Limb (tissue), 2 donors: ENCODE measurements around the gene CEP126.

Source experiments
- DNase-seq, 2 donors: peaks; one replicate each; pipeline ENCODE4 v3.0.0-alpha.2; 2016; ENCODE audit errors: extremely low spot score in 2 of 2

CEP126 gene

GRCh38 chr11:101914738-101915426, at the start of gene CEP126:
CEP126 (plus strand) TSS chr11:101915010; CDS start chr11:101915285, 275 bp downstream.
- DNase-seq, result peak; percentile 94 to 97

DNA sequence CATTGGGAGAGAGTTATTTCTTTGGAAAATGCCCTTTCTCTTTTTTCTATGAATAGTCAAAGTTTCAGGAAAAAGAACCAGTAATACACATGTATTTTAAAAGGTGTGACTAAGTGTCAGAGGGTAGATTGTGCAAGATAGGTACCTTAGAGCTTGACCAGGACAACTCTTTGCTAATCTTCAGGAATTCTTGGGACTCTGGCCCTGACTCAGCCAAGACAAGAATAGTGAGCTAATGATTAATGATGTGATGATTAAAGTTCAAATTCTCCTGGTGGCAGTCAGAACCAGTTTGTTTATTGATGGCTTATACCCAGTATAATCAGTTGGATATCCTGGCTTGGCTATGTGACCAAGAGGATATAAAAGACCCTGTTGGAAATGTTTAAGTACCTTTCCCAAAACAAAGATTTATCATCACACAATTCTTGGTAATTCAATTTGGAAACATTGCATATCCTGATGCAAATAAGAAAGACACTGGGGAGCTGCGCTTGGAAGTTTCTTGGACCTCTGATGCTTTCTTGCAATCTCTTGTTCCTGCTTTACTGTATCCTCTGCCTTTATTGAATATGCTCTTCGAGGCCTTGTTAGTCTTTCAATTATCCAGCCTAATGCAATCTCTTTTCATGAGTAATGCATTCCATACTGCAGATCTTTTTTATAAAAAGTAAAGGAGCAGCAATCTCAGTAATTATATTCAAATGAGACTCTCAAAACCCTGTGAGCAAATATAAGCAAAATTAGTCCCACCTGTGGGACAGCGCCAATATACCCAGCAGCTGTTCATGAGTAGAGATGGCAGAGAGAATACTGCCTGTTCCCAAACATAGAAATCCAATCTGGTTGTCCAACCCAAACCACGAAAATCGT, 48.0 kb upstream of the CEP126 start:
- DNase-seq, result no peak

- DNase-seq, result no peak
These were observed 46.9 kb upstream of the CEP126 start for GRCh38 chr11:101867951-101868350.

DNA sequence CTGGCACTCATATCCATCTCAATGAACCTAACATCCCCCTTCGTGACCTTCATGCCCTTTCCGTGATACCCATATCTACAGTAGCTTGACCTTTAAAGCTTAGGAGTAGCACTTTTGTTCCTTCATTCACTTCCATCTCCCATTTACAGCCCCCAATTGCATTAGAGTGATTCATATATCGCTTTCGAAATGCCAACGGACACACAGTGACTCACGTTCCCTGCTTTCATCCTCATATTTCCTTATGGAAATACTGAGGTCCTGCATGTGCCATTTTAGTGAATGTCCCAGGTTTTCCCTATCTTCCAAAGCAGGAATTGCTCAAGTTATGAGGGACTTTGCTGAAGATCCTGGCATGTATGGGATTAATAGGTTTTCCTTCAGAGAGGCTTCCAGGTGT, 44.3 kb upstream of the CEP126 start:
- DNase-seq, result no peak

GRCh38 chr11:101872171-101872882, 42.5 kb upstream of the CEP126 start:
- DNase-seq, result no peak

DNA sequence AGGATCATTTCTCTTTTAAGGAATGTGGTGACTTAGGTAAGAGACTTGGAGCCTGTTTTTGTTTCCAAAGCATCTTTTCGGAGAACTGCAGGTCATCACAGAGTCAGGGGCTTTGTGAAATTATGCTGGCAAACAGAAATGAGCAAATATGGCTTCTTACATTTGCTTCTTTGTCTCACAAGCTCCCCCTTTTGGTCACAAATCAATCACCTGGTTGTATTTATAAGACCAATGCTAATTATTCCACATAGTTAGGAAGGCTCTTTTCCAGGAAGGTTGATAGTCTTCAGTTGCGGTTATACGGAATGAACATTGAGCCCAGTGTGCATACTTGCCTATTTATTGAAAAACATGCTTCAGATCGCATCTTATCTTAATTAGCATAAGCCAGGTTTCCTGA, 34.6 kb upstream of the CEP126 start:
- DNase-seq, result no peak

- DNase-seq, result no peak
These were observed 33.2 kb upstream of the CEP126 start for GRCh38 chr11:101881586-101881985.

DNA sequence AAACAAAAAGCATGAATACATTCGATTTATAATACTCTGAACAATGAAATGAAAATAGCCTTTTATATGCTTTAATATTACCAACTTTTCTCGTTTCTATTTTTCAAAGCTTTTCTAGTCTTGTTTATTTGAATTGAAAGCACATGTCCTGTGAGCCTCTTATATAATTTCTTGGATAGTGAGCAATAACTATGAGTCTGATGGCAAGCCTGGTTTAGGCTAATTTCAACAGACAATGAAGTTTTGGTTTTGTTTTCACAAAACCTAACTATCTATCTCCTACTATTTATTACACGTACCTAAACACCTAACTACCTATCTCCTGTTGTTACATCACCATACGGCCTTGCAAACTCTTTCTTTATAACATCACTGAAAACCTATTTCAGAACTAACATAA, 29.2 kb upstream of the CEP126 start:
- no peak for DNase-seq

DNA sequence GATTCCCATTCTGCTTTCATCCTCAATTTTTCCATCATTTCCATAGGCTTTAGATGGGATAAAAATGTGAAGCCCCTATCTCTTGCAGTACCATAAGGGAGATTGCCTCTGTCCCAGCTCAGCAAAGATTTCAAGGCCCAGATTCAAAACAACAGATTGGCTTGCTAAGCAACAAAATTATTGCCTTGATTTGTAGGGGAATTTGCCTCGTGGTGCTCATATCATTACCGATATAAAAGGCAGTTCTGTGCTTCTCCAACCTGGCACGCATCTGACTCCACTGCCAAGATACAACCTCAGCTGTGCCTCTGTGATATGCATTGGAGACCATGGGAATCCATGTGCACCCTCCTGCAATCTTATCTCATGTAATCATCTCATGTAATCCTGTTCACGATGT, 25.0 kb upstream of the CEP126 start:
- no peak for DNase-seq

DNA sequence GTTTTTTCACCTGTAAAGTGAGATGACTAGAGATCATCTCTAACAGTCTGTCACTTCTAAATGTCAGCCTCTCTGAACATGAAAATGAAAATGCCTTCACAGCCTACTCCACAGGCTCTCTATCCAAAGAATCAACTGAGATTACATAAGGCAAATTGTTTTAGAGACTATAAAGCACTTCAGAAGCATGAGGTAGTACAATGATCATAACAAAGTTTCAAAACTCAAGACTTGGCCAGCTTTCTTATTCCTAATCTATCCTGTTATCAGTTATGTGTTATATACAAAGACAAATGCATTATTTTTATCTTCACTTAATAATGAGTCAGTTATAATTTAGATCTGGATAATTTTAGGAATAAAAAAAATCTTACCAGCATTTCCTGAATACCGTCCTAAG, 20.3 kb upstream of the CEP126 start:
- no peak for DNase-seq

- DNase-seq, result no peak
These were observed 7.0 kb upstream of the CEP126 start for GRCh38 chr11:101907815-101908214.

DNA sequence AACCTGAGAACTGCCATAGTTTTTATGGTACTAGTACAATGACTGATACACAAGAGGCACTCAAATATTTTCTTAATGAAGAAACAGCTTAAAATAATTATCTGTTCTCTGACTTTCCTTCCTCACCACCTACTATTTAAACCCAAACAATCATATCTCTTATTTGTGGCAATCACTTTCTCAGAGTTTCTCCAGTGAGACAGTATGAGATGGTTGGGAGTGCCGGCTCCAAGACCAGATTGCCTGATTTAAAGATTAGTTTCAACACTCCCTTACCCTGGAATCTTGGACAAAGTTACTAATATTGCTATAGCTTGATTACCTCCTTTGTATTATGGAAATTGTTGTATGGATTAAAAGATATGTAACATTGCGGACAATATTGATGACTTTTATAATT, 5.7 kb upstream of the CEP126 start:
- DNase-seq, result no peak

DNA sequence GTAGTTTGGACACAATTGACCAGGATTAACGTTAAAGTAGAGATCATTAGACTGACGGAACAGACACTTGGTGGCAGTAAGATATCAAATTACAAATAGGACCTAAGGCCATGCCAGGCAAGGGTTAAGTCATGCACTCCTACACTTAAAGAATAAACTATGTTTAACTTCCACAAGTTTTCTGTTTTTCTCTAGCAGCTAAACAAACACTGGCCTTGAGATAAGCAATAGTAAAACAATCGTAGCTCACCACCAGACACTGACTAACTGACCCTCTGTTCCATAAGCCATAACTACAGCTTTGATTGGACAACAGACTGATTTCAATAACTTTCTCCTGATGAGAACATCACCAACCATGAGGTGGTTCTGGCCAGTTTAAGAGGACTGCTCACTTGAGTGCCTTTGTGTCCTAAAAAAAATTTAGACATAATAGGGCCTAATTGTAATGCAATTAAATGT, 2.0 kb upstream of the CEP126 start:
- DNase-seq, result no peak

GRCh38 chr11:101913656-101914055, 1.2 kb upstream of the CEP126 start:
- no peak for DNase-seq

- DNase-seq, result peak in 1 of 2 donors; percentile 54
These were observed 471 bp upstream of the CEP126 start for GRCh38 chr11:101914341-101914737.

DNA sequence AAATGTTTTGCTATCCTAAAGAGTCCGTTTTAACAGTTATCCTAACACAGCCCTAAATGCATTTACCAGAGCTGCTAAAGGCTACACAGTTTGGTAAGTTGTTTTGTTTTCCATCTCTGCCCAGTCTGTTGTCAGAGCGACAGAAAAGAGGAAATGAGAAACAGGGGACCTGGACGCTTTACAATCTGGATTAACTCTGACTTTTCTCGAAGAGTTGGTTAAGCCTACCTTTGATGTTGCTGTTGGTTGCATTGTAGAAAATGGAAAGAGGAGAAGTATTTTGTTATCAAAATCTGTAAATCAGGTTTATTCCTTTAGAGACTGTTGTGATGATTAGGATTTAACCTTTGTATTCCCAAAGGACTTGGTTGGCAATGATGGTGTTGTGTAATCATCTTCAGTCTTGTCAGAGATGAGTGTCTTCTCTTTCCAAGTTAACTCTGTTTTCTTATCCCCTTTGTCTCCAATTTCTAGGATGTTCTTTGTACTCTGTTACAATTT, 1.0 kb downstream of the CEP126 start:
- DNase-seq, result peak in 1 of 2 donors; percentile 66

- no peak for DNase-seq
These were observed 1.6 kb downstream of the CEP126 start, which contains the start of gene ANGPTL5 for GRCh38 chr11:101916422-101916821. ANGPTL5 (minus strand) TSS chr11:101916522; CDS start chr11:101907909, 8,613 bp downstream.

- DNase-seq, result no peak
These were observed 2.4 kb downstream of the CEP126 start for GRCh38 chr11:101917226-101917625.

DNA sequence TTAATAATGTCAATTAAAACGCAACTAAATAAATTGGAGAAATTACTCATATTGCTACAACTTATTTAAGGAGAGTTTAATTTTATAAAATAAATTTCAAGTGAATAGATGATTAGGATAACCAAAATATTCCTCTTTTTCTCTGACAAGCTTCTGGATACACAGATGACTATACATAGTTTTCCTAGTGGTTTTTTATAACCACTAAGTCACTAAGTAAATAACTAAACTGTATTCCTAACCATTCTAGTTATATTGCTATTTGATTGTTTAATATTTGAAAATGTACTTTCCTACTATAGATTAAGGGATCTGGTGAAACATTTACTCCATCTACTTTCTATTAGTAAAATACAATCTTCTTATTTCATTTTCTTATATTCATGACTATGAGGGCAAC, 6.2 kb downstream of the CEP126 start:
- DNase-seq, result no peak

GRCh38 chr11:101923554-101923953, 8.7 kb downstream of the CEP126 start:
- no peak for DNase-seq

DNA sequence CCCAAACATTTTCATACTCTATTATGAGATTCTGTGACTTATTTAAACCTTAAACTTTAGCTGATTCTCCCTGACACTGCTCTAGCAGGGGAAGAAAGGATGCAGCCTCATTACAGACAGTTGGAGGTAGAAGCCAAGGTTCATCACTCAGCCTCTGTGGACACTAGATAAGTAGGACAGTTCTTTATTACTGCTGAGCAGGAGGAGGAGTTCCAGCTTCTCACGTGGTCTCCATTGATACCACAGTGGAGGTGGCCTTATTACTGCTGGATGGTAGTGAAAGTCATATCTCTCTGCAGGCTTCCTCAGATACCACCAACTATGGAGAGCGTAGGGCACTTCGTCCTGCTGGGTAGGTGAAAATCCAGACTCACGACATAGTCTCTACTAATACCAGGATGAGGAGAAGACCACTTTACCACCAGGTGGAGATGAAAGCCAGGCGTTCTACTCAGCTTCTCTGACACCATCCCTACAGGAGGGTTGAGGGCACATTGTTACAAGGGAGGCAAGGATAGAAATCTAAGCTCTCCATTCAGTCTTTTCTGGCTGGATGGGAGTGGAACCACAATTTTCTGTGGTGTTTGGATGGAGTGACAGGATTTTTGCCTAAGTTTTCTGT, 14.6 kb downstream of the CEP126 start:
- DNase-seq, result no peak
